ENCODE data around the gene VIL1. TPM values are rescaled to one million over a fixed set of nuclear protein-coding genes. Genes with fewer than 3 reads are reported as not detected.

The VIL1 gene
- total RNA-seq, 1 donor from 2014 or later: not detected

Other genes with a start within 250 kb of the VIL1 start
- gene ARPC2, start 201.9 kb upstream of the VIL1 start, total RNA-seq: 278 and 352 TPM in 2 replicates
- gene GPBAR1, start 158.1 kb upstream of the VIL1 start, total RNA-seq: not detected in 2 replicates
- 162 and 185 TPM in 2 replicates for gene AAMP, start 149.0 kb upstream of the VIL1 start, total RNA-seq
- 26.5 and 50.2 TPM in 2 replicates for gene PNKD, start 148.6 kb upstream of the VIL1 start, total RNA-seq
- gene TMBIM1, start 126.6 kb upstream of the VIL1 start, total RNA-seq: 134 and 157 TPM in 2 replicates
- 0.17 TPM in 1 of 2 replicates, not detected in the other for gene CATIP, start 62.3 kb upstream of the VIL1 start, total RNA-seq
- gene SLC11A1, start 36.9 kb upstream of the VIL1 start, total RNA-seq: under 0.01 and 0.05 TPM in 2 replicates
- 103 and 110 TPM in 2 replicates for gene CTDSP1, start 19.3 kb upstream of the VIL1 start, total RNA-seq
- gene USP37, start 149.2 kb downstream of the VIL1 start, total RNA-seq: 15.0 and 19.4 TPM in 2 replicates
- 56.4 and 57.3 TPM in 2 replicates for gene CNOT9, start 149.7 kb downstream of the VIL1 start, total RNA-seq
- gene PLCD4, start 188.8 kb downstream of the VIL1 start, total RNA-seq: 1.7 and 4.7 TPM in 2 replicates
- gene ZNF142, start 240.5 kb downstream of the VIL1 start, total RNA-seq: 9.0 and 14.1 TPM in 2 replicates
- gene BCS1L, start 240.6 kb downstream of the VIL1 start, total RNA-seq: 31.3 and 37.5 TPM in 2 replicates

Measured in dermis blood vessel endothelial cell (primary cell).